GM18951 (cell line): Measurements from ENCODE around the gene ABO.
"Not testable (repeated sequence)": the region's sequence is repeated elsewhere in the genome, so short reads cannot be mapped to it uniquely, and the experiment has no call there.

ENCODE experiments used
- POLR2A ChIP-seq: IDR thresholded peaks from 4 replicates; pipeline ENCODE4 v1.6.1; 2011; ENCODE audit warnings: mild to moderate bottlenecking; ENCODE audit not compliant: insufficient read length, insufficient read depth; ENCODE audit errors: extremely low read depth
- in situ Hi-C: fragments of 300-500 bp; cut with MboI; formaldehyde crosslinking; loops from one replicate; pipeline ENCODE4 v1.12.0; 2022; ENCODE audit warnings: low sequenced_read_pairs, mixed read lengths, inconsistent platforms; ENCODE audit not compliant: unreplicated experiment

The ABO gene

GRCh38 chr9:133304477-133305377 is 29.7 kb upstream of the ABO start:
- in situ Hi-C loops: no loop called here
- no peak for TF ChIP-seq POLR2A

DNA sequence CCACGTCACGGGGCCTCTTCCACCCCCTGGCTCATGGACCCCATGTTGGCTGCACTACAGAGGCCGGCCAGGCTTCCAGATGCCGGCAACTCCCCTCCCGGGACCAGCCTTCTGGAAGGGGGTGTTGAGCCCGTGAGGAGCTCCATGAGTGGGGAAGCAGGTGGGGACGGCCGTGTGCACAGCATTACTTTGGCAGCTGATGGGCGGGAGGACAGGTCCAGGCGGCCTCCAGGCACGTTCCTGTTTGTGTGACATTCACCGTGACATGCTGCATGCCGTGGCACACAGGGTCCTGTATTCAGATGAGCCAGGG is 29.1 kb upstream of the ABO start:
- in situ Hi-C loops: no loop called here
- no peak for TF ChIP-seq POLR2A

DNA sequence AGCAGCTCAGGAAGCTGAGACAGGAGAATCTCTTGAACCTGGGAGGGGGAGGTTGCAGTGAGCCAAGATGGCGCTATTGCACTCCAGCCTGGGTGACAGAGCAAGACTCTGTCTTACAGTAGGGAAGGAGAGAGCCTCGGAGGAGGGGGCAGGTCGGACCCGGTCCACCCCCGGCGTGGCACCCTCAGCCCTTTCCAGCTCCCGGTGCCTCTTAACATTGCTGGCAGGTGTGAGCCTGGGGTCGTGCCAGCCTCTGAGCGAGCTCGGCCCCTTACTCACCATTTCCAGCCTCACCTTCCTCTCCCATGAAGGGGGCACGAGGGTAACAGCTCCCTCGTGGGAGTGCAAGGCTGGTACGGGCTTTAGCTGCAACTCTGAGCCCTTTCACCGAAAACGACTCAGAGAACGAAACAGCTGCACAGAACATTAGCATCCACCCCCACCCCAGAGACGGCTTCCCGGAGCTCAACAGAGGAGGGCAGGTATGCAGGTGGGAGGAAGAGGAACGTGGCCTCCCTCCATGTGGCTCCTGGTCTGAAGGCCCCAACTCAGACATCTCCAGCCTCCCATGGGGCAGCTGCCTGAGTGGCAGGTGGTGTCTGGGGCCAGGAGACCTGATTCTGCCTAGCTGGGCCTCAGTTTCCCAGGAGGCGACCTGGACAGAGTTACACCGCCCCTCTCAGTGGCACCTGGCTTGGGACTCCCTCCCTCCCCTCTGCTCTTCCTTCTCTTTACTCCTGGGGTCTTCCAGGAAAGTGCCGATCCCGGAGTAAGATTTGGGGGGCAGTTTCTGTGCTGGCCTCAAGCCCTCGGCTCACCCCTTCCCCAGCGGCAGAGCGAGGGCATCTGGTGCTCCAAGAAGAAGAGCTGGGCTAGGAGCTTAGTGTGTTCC is 28.5 kb upstream of the ABO start:
- no peak for TF ChIP-seq POLR2A
- in situ Hi-C loops: no loop called here

DNA sequence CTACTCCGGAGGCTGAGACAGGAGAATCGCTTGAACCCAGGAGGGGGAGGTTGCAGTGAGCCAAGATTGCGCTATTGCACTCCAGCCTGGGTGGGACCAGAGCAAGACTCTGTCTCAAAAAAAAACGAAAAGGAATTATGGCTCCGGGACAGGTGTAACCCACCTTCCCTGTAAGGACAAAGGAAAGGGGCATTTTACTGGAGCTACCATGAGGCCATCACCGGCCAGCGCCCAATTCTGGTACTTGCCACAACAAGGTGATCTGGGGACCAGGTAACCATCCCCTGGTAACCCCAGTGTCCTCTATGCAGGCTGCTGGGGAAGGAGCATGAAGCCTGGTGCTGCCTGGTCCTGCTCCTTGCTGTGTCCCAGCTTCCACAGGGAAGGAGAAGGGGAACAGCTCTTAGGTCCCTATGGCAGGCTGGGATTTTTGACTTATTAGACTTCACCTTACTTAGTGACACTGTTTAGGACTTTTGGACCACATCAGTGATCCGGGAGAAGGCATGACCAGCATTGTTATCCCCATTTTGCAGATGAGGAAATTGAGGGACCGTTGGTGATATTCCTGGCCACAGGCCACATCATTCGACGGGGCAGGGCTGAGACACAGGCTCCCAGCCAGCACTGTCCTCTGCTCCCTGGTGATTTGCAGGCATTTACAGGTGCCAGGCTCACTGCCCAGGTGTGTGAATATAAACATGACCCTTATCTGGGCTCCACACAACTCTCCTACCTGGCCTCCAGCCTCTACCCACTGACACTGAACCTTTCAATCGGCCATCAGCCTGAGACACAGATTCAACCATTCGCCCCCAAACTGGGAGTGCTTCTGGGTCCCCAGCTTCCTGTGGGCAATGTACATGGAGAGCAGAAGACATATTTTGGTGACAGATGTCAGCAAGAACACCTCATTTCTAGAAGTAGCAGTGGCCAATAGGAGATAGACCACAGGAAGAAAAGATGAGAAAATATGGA is 26.5 kb upstream of the ABO start:
- TF ChIP-seq POLR2A: no peak
- in situ Hi-C loops: no loop called here

DNA sequence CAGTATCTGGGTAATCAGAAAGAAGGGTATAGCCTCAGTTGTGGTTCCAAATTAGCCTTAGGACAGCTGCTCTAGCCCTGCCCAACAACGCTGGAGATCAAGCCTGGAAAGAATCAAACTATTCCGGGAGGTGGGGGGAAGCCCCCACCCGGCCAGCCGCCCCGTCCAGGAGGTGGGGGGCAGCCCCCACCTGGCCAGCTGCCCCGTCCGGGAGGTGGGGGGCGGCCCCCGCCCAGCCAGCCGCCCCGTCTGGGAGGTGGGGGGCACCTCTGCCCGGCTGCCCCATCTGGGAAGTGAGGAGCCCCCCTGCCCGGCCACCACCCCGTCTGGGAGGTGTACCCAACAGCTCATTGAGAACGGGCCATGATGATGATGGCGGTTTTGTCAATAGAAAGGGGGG is 25.0 kb upstream of the ABO start:
- in situ Hi-C loops: not testable (repeated sequence)

- TF ChIP-seq POLR2A: no peak
- in situ Hi-C loops: no loop called here
Measured at GRCh38 chr9:133294257-133294656, 19.3 kb upstream of the ABO start.

DNA sequence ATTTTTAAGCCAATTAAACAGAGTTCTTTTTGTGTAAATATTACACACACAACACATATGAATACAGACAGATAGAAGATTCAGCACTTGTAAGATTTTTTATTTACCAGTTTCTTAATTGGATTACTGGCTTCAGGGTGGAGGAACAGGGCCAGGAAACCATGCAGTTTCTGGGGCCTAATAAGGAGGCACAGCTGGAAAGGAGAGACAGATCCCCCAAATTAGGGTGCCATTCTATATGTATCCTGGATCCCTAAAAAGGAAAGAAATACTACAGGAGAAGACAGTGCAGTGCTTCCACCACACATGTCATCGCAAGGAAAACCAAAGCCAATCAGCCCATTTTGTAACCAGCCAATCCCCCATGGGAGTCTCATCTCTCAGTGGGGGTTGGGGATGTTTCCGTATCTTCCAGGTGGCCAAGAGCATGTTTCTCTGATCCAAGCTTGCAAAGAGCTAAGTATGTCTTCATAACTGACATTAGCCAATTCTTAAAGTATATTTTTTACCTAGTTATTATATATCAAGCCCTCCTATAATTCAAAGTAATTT is 15.8 kb upstream of the ABO start:
- in situ Hi-C loops: no loop called here

GRCh38 chr9:133286523-133286922 is 11.5 kb upstream of the ABO start:
- no peak for TF ChIP-seq POLR2A
- in situ Hi-C loops: no loop called here

More for the DNA sequence above, 15.8 kb upstream of the ABO start:
- TF ChIP-seq POLR2A: no peak

DNA sequence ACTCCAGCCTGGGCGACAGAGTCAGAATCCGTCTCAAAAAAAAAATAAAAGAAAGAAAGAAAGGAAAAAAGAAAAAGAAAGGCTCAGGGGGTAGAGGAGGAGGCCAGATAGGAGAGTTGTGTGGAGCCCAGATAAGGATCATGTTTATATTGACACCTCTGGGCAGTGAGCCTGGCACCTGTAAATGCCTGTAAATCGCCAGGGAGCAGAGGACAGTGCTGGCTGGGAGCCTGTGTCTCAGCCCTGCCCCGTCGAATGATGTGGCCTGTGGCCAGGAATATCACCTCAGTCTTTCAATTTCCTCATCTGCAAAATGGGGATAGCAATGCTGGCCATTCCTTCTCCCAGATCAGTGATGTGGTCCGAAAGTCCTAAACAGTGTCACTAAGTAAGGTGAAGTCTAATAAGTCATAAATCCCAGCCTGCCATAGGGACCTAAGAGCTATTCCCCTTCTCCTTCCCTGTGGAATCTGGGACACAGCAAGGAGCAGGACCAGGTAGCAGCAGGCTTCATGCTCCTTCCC is 10.3 kb upstream of the ABO start:
- TF ChIP-seq POLR2A: no peak
- in situ Hi-C loops: no loop called here

GRCh38 chr9:133284362-133284761 is 9.4 kb upstream of the ABO start:
- no peak for TF ChIP-seq POLR2A
- in situ Hi-C loops: no loop called here

- in situ Hi-C loops: not testable (repeated sequence)
Measured at GRCh38 chr9:133283255-133284032, 8.4 kb upstream of the ABO start.
